OCI-LY1 (cell line): ENCODE results near the gene DTNBP1.

ENCODE experiments used
- EZH2 ChIP-seq: fragments of 200-600 bp; sonication (generic), shearing (Covaris generic); IDR thresholded peaks from 2 replicates; pipeline ENCODE4 v1.8.0; 2017; ENCODE audit warnings: borderline replicate concordance, mixed run types, mild to moderate bottlenecking, antibody characterized with exemption, low read length, moderate library complexity, mixed read lengths
- TF ChIP-seq, protein P1 (sequence below): fragments of 200-600 bp; sonication (generic), shearing (Covaris generic); IDR thresholded peaks from 2 replicates; pipeline ENCODE4 v1.5.1; 2017; ENCODE audit warnings: mild to moderate bottlenecking, antibody characterized with exemption, low read length, moderate library complexity, mixed read lengths

GRCh38 chr6:15527838-15528617 is 134.8 kb downstream of the DTNBP1 start:
- TF ChIP-seq EZH2: no peak
- TF ChIP-seq, protein P1, sequence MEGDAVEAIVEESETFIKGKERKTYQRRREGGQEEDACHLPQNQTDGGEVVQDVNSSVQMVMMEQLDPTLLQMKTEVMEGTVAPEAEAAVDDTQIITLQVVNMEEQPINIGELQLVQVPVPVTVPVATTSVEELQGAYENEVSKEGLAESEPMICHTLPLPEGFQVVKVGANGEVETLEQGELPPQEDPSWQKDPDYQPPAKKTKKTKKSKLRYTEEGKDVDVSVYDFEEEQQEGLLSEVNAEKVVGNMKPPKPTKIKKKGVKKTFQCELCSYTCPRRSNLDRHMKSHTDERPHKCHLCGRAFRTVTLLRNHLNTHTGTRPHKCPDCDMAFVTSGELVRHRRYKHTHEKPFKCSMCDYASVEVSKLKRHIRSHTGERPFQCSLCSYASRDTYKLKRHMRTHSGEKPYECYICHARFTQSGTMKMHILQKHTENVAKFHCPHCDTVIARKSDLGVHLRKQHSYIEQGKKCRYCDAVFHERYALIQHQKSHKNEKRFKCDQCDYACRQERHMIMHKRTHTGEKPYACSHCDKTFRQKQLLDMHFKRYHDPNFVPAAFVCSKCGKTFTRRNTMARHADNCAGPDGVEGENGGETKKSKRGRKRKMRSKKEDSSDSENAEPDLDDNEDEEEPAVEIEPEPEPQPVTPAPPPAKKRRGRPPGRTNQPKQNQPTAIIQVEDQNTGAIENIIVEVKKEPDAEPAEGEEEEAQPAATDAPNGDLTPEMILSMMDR: no peak
